Endothelial cell of umbilical vein (primary cell): ENCODE measurements around the gene DOCK1. TPM values are rescaled to one million over a fixed set of nuclear protein-coding genes. Genes with fewer than 3 reads are reported as not detected.

Experiments
- BruUV-seq: library from RNA; stranded (reverse); fragments of 400-500 nt; replicated peaks from 2 replicates; lab custom pipeline; 2021; lab: Mats Ljungman, UMichigan
- CTCF ChIA-PET: fragments of 300-600, 350-600 bp; sonication (Branson Sonifier 250); formaldehyde crosslinking; loops from one replicate; lab custom pipeline; 2021; ENCODE audit warnings: antibody characterized with exemption, inconsistent platforms; lab: Charles Lee
- POLR2A ChIA-PET: fragments of 300-600, 350-600 bp; sonication (Branson Sonifier 250); formaldehyde crosslinking; loops from one replicate; lab custom pipeline; 2021; ENCODE audit warnings: antibody characterized with exemption, inconsistent platforms; lab: Charles Lee
- DNase-seq: peaks from one replicate; pipeline ENCODE4 v3.0.0-alpha.2; 2011; ENCODE audit warnings: low read depth, low spot score
- FAIRE-seq: peaks from 2 replicates; lab custom pipeline; 2011; peaks lifted over from hg19 to GRCh38; lab: Jason Lieb, UNC
- H2AFZ ChIP-seq: 2 replicates; pipeline ENCODE4 v1.6.0; 2012; ENCODE audit warnings: low read depth, low read length, control low read depth, inconsistent platforms
- H3K27ac ChIP-seq: 2 replicates; pipeline ENCODE4 v1.5.1; 2011; ENCODE audit warnings: low read depth, mild to moderate bottlenecking, control low read depth, low read length, moderate library complexity; ENCODE audit not compliant: insufficient read depth
- H3K27me3 ChIP-seq, 2 experiments: 2 replicates each; pipeline versions ENCODE4 v1.6.0 to v1.6.1; 2011; ENCODE audit warnings: low read length in 2 of 2, mixed read lengths in 1 of 2; ENCODE audit not compliant: control insufficient read depth in 2 of 2, insufficient read depth in 2 of 2
- H3K36me3 ChIP-seq, 2 experiments: 2 replicates in 1 of 2; 3 replicates in 1 of 2; pipeline ENCODE4 v1.5.1; 2011; ENCODE audit warnings: low read length in 2 of 2, mild to moderate bottlenecking in 1 of 2, moderate library complexity in 1 of 2; ENCODE audit not compliant: control insufficient read depth in 2 of 2, insufficient read depth in 2 of 2; ENCODE audit errors: extremely low read depth in 1 of 2
- H3K4me1 ChIP-seq: 3 replicates; pipeline ENCODE4 v1.5.1; 2011; ENCODE audit warnings: mild to moderate bottlenecking, low read length; ENCODE audit not compliant: control insufficient read depth, insufficient read depth; ENCODE audit errors: extremely low read depth
- H3K4me2 ChIP-seq: 2 replicates; pipeline ENCODE4 v1.6.1; 2011; ENCODE audit warnings: low read length, control low read depth, mixed read lengths; ENCODE audit not compliant: insufficient read depth
- H3K4me3 ChIP-seq, 3 experiments: fragments of 200-600 bp in 1 of 3; sonication (generic), shearing (Covaris generic) in 1 of 3; replicated peaks in 1 of 3; 2 replicates each; pipeline ENCODE4 v1.5.1; 2011 to 2016; ENCODE audit warnings: control low read depth in 3 of 3, low read length in 3 of 3, mild to moderate bottlenecking in 2 of 3, inconsistent platforms in 1 of 3, low read depth in 1 of 3, moderate library complexity in 1 of 3; ENCODE audit not compliant: insufficient read depth in 1 of 3
- H3K79me2 ChIP-seq: 2 replicates; pipeline ENCODE4 v1.6.0; 2012; ENCODE audit warnings: low read length, inconsistent platforms; ENCODE audit not compliant: control insufficient read depth, insufficient read depth
- H3K9ac ChIP-seq: replicated peaks from 2 replicates; pipeline ENCODE3; 2011; ENCODE audit warnings: low read length, control low read depth; ENCODE audit not compliant: insufficient read depth; ENCODE audit errors: extremely low read depth
- H3K9me1 ChIP-seq: replicated peaks from 3 replicates; pipeline ENCODE4 v1.6.0; 2011; ENCODE audit warnings: mild to moderate bottlenecking, low read length; ENCODE audit not compliant: control insufficient read depth, insufficient read depth; ENCODE audit errors: extremely low read depth
- H3K9me3 ChIP-seq: replicated peaks from 2 replicates; pipeline ENCODE4 v1.5.1; 2012; ENCODE audit warnings: low read length, inconsistent platforms; ENCODE audit not compliant: control insufficient read depth, insufficient read depth
- H4K20me1 ChIP-seq: replicated peaks from 2 replicates; pipeline ENCODE3; 2011; ENCODE audit warnings: mild to moderate bottlenecking, low read length; ENCODE audit not compliant: control insufficient read depth, insufficient read depth; ENCODE audit errors: extremely low read depth
- CTCF ChIP-seq, 2 donors: IDR thresholded peaks; 1 replicate in 1 of 2; 2 replicates in 1 of 2; pipeline ENCODE4 v1.5.1; 2011; ENCODE audit warnings: low read length in 2 of 2, mild to moderate bottlenecking in 2 of 2, moderate library complexity in 2 of 2, control low read depth in 1 of 2, inconsistent platforms in 1 of 2, low read depth in 1 of 2; ENCODE audit not compliant: insufficient read depth in 1 of 2; ENCODE audit errors: extremely low read depth in 1 of 2
- EZH2 ChIP-seq: IDR thresholded peaks from 2 replicates; pipeline ENCODE4 v1.6.1; 2012; ENCODE audit warnings: borderline replicate concordance, low read depth, mild to moderate bottlenecking, moderate library complexity, low read length, inconsistent platforms; ENCODE audit not compliant: severe bottlenecking
- FOS ChIP-seq: IDR thresholded peaks from 2 replicates; pipeline ENCODE4 v1.6.1; 2011; ENCODE audit warnings: mild to moderate bottlenecking, low read length, moderate library complexity, borderline replicate concordance; ENCODE audit not compliant: insufficient read depth
- GATA2 ChIP-seq: IDR thresholded peaks from 2 replicates; pipeline ENCODE4 v1.7.0; 2011; ENCODE audit warnings: low read depth, mild to moderate bottlenecking, moderate library complexity, mixed read lengths, low read length; ENCODE audit not compliant: insufficient read length, insufficient read depth
- JUN ChIP-seq: IDR thresholded peaks from 2 replicates; pipeline ENCODE4 v1.6.1; 2011; ENCODE audit warnings: borderline replicate concordance, low read depth; ENCODE audit not compliant: insufficient read length, insufficient read depth
- MAX ChIP-seq: IDR thresholded peaks from 2 replicates; pipeline ENCODE4 v1.6.1; 2011; ENCODE audit not compliant: insufficient read depth, insufficient read length
- MYC ChIP-seq: IDR thresholded peaks from one replicate; pipeline ENCODE4 v1.6.1; 2011; ENCODE audit warnings: mild to moderate bottlenecking, low read depth, low read length
- POLR2A ChIP-seq: IDR thresholded peaks from 2 replicates; pipeline ENCODE4 v1.6.1; 2012; ENCODE audit warnings: low read depth, mild to moderate bottlenecking, control low read depth, low read length
- POLR2AphosphoS5 ChIP-seq: IDR thresholded peaks from 2 replicates; pipeline ENCODE4 v1.6.1; 2012; ENCODE audit warnings: low read depth, mild to moderate bottlenecking, control low read depth, low read length, moderate library complexity; ENCODE audit not compliant: insufficient read depth
- dilution Hi-C: fragments of 300-500 bp; cut with MboI; formaldehyde crosslinking; loops from one replicate; pipeline ENCODE4 v1.15.0; 2019; ENCODE audit warnings: low sequenced_read_pairs; ENCODE audit not compliant: extremely low pct_ligation_motif_present
- intact Hi-C: fragments of 100-400 bp; cut with micrococcal nuclease; formaldehyde crosslinking; loops from one replicate; pipeline ENCODE4 v1.10.0; 2022
- polyA plus RNA-seq, 4 experiments: library from polyadenylated mRNA; depleted of rRNA in 3 of 4; stranded (reverse) in 3 of 4; unstranded in 1 of 4; fragments of >200 nt; gene quantifications; 2 replicates each; pipeline versions ENCODE4 v1.2.1 to v1.2.3, GENCODE V29; 2011 to 2012; ENCODE audit warnings: missing spikeins in 1 of 4
- total RNA-seq: library from RNA; stranded (reverse); gene quantifications from 2 replicates; pipeline ENCODE4 v1.2.3, GENCODE V29; 2021

Gene DOCK1
- total and polyA plus RNA-seq, 2 donors (not counting 3 experiments of a cell fraction or from before 2014, with no cell fraction given) = 22.5 to 83.1 TPM

- no peak overlapping the region for H3K4me3 ChIP-seq
- H3K36me3 ChIP-seq = peaks cover 0 to 33% of the 10 kb centered on the region in 2 experiments
- H3K9ac ChIP-seq = no peak overlapping the region
- peaks cover 3% of the 10 kb centered on the region for H3K79me2 ChIP-seq
- FAIRE-seq (no peak), DNase-seq (no peak)
- H3K4me2 ChIP-seq = no peak overlapping the region
- ChIA-PET POLR2A (no interaction called here), CTCF (no interaction called here)
- no TSS peak for BruUV-seq
- H4K20me1 ChIP-seq = no peaks in the 10 kb centered on the region
- H2AFZ ChIP-seq = no peak overlapping the region
- H3K27ac ChIP-seq = no peak overlapping the region
- H3K9me3 ChIP-seq = no peaks in the 10 kb centered on the region
- intact Hi-C loops (no loop called here), dilution Hi-C loops (no loop called here)
- H3K27me3 ChIP-seq = no peaks in the 10 kb centered on the region
- H3K9me1 ChIP-seq = no peaks in the 10 kb centered on the region
- H3K4me1 ChIP-seq = no peaks in the 10 kb centered on the region
- TF ChIP-seq CTCF (IDR thresholded peaks at IDR 0.05; ENCODE audit: extremely low read depth in 1 of 2, insufficient read depth in 1 of 2, low read depth in 1 of 2, low read length in 2 of 2) = no peak
- TF ChIP-seq EZH2 = no peak
- no peak for TF ChIP-seq POLR2AphosphoS5
- no peak for TF ChIP-seq MAX
- TF ChIP-seq MYC = no peak
- no peak for TF ChIP-seq FOS
- no peak for TF ChIP-seq POLR2A
- no peak for TF ChIP-seq JUN
- TF ChIP-seq GATA2 = no peak
These were observed 138.1 kb downstream of the DOCK1 start for GRCh38 chr10:127043301-127043700.
